HG03342 (cell line): Measurements from ENCODE around the gene ZNF341.

Experiments
- ATAC-seq: cut with Tn5 transposase; IDR thresholded peaks from one replicate; pipeline ENCODE4 v1.9.1; 2021; ENCODE audit warnings: mild to moderate bottlenecking, moderate library complexity; ENCODE audit not compliant: unreplicated experiment

The ZNF341 gene

DNA sequence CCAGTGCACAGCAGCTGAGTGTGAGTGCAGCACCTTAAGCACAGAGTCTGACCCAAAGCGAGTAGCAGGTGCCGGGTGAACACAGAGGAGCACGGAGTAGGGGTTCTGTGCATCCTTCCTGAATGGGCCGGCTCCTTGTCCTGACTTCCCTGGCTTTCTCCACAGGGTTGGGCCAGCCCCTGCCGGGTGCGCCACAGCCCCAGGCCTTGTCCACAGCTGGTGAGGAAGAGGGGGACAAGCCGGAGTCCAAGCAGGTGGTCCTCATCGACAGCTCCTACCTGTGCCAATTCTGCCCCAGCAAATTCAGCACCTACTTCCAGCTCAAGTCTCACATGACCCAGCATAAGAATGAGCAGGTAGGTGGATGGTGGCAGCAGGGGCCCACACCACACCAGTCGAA is 34.9 kb downstream of the ZNF341 start:
- no peak for ATAC-seq

DNA sequence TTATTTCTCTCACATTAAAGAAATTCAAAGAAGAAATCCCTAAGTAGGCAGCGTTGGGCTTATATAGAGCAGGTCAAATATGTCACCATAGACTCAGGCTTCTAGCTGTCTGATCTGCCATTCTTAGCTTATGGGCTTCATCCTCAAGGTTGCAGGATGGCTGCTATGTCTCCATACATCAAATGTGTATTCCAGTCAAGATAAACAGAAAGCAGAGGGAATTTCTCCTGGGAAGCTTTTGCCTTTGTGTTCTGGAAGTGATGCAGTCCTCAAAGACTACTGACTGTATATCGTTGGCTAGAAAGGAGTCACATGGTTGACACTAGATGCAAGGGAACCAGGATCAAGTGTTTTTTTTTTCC is 36.0 kb downstream of the ZNF341 start:
- ATAC-seq = no peak

- ATAC-seq = no peak
These were observed 37.2 kb downstream of the ZNF341 start for GRCh38 chr20:33769043-33769442.

GRCh38 chr20:33770005-33770404 is 38.2 kb downstream of the ZNF341 start:
- no peak for ATAC-seq

DNA sequence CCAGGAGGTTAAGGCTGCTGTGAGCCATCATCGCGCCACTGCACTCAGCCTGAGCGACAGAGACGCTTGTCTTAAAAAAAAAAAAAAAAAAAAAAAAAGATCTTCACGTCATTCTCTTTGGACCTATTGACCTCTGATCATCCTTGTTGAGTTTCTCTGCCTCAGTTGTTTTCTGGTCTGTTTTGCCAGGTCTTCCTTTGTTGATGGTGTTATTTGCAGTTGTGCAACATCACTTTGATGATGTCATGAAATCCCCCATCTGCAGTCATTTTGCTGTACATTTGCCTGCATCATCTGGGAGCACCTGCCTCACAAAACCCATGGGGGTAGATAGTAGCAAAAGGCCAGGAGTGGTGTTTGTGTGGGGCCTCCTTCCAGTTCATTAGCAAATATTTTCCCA is 40.1 kb downstream of the ZNF341 start:
- ATAC-seq = no peak

DNA sequence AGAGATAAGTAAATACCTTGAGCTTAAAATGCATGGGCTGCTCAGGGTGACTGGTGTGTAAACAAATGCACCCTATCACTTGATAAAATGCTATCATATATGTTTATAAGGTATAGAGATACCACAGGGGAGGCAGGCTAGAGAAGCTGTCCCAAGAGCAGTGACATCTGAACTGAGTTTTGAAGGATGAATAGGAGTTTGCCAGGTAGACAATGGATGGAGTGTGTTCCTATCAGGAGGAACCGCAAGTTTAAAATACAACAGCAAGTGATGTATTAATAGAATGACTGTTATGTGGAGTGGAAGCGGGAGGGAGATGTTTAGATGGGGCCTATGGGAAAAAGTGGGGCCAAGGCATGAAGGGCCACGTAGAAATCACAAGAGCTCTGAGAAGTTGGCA is 40.6 kb downstream of the ZNF341 start:
- ATAC-seq = no peak

GRCh38 chr20:33773412-33774089 is 41.8 kb downstream of the ZNF341 start:
- ATAC-seq = peak; percentile 70

GRCh38 chr20:33777816-33778215 is 46.0 kb downstream of the ZNF341 start:
- no peak for ATAC-seq

DNA sequence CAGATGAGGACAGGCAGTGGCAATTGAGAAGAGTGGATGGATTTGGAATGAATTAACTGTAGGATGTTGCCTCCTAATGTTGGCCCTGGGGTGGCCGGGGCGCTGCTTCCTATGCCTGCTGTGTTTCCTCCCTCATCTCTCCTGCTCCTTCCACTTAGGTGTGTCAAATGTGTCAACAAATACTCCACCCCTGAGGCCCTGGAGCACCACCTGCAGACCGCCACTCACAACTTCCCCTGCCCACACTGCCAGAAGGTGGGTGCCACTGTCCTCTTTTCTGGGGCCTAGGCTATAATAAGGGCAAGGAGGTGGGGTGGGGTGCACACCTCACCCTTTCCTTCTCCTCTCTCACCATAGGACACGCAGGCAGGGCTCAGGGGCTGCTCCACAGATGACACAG is 49.3 kb downstream of the ZNF341 start:
- ATAC-seq = no peak

DNA sequence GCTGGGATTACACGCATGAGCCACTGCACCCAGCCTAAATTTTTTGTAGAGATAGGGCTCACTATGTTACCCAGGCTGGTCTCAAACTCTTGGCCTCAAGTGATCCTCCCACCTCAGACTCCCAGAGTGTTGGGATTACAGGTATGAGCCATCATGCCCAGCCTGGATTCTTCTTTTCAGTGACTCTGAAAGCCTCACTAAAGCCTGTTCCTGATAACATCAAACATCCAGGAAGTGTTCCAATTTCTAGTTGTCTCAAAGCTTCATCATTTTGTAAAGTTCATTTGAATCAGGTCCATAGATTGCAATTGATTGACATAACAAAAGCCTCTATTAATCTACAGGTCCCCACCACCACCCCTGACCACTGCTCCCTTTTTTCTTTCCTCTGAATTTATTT is 50.1 kb downstream of the ZNF341 start:
- ATAC-seq = no peak

DNA sequence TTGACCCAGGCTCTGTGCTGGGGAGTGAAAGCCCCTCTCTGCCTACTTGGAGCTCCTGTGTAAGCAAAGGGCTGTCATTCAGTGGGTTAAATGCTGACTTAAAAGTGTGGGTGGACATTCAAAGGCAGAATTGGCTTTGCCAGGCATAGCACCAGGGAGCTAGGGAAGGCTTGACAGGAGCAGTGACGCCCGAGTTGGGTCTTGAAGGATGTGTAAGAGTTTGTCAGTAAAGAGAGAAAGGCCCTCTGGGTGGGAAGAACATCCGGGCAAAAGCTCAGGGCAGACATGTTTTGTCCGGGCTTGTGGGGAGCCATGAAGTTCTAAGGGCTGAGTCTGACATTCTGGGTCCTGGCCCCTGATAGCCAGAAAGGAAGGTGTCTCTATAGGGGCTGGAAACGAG is 51.5 kb downstream of the ZNF341 start:
- ATAC-seq = no peak

GRCh38 chr20:33783818-33784217 is 52.0 kb downstream of the ZNF341 start:
- no peak for ATAC-seq

- ATAC-seq = no peak
These were observed 52.4 kb downstream of the ZNF341 start for GRCh38 chr20:33784225-33784624.

DNA sequence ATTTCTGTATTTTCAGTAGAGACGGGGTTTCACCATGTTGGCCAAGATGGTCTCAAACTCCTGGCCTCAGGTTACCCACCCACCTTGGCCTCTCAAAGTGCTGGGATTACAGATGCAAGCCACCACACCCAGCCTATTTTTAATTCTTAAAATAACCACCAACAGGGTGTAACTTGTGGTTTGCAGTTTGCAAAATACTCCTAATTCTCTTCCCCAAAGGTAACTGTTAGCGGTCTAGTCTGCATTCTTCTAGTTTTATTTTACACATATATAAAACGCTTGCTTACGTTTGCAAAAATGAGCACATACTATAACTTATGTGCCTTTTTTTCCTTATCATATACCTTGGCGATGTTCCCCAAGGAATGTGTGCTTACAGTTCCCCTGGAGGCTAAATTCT is 53.7 kb downstream of the ZNF341 start:
- ATAC-seq = no peak

- no peak for ATAC-seq
These were observed 55.6 kb downstream of the ZNF341 start for GRCh38 chr20:33787253-33787891.

- no peak for ATAC-seq
These were observed 56.7 kb downstream of the ZNF341 start for GRCh38 chr20:33788351-33789049.

DNA sequence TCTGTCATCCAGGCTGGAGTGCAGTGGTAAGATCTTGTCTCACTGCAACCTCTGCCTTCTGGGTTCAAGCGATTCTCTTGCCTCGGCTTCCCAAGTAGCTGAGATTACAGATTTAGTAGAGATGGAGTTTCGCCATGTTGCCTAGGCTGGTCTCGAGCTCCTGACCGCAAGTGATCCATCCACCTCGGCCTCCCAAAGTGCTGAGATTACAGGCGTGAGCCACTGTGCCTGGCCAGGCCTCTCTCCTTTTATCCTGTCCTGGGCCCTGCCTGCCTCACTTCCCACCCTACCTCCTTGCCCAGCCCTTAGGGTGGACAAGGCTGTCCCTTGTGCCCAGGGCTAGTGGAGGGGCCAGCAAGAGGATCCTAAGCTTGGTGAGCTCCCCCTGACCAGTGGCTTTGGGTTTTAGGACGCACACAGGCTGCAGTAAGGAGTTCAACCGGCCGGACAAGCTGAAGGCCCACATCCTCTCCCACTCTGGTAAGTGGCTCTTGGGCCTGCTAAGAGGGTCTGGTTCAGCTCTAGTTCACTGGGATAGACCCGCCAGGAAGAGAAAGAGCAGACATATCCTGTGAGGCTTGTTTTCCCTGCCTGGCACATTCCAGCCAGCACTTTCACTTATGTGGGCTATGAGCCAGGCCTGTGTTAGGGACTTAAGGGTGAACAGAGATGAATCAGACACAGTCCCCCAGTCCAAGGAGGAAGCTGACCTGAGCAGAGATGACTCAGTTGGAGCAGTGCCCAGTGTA is 57.5 kb downstream of the ZNF341 start:
- no peak for ATAC-seq

DNA sequence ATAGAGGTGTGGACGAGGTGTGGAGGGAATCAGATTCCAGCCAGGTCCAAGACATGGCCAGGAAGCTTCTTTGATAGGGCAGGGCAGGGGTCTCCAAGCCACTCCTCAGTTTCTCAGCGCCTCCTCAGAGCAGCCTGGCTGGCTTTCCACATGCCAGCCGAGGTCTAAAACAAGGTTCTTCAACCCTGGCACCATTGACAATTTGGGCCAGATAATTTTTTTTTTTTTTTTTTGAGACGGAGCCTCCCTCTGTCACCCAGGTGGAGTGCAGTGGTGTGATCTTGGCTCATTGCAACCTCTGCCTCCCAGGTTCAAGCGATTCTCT is 58.0 kb downstream of the ZNF341 start:
- no peak for ATAC-seq

DNA sequence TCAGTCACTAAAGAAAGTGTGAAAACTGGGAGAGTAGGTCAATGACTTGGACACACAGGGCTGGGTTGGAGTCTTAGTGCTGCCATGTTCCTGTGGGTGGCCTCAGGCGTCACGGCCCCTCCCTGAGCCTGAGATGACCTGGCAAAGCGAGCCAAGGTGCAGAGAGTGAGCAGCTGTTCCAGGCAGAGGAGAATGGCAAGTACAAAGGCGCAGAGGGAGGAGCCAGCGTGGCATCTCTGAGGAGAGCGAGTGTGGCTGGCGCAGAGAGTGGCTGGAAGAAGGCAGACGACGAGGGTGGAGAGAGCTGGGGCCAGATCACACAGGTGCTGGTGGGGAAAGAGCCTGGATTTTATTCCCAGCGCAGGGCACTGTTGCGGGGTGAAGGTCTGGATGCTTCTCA is 58.8 kb downstream of the ZNF341 start:
- no peak for ATAC-seq

GRCh38 chr20:33791021-33791420 is 59.2 kb downstream of the ZNF341 start:
- ATAC-seq = no peak

GRCh38 chr20:33791540-33791939 is 59.7 kb downstream of the ZNF341 start:
- no peak for ATAC-seq
